ENCODE results near the gene EP400.
"Not testable (repeated sequence)": the region's sequence is repeated elsewhere in the genome, so short reads cannot be mapped to it uniquely, and the experiment has no call there.

EP400 gene

GRCh38 chr12:132070298-132070697 lies 120.6 kb downstream of the EP400 start:
- no peak for DNase-seq

DNA sequence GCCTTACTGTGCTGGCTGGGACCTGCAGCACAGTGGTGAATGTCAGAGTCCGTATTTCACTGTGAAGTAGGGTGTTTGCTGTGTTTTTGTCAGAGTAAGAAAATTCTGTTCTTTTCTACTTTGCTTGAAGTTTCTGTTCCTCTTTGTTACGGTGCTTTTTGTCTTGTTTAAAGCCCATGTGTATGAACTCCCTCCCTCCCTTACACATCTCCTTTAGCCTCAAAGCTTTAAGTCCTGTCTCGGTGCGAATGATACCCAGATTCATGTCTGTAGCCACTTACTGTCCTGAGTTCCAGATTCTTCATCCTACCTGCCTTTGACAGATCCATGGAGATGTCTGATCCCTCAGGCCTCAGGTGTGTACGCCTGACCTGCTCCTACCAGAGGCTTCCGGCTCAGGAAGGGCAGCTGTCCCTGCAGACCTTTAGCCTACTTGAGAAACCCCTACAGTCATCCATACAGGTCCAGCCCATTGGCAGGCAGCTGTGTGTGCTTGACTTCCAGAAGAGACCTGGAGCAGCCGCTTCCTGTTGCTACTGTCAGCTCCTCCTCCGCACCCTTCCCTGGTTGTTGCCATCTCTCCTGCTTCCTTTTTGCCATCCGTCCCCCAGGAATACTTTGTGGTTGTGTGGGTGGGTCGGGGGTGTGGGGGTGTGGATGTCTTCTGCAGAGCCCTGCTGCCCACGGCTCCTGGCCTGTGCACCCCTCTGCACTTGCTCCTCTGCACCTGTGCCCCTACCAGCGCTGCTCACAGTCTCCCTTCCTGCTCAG lies 121.5 kb downstream of the EP400 start:
- no peak for DNase-seq

GRCh38 chr12:132071830-132072384 lies 122.2 kb downstream of the EP400 start:
- no peak for DNase-seq

GRCh38 chr12:132074216-132074615 lies 124.5 kb downstream of the EP400 start:
- no peak for DNase-seq

DNA sequence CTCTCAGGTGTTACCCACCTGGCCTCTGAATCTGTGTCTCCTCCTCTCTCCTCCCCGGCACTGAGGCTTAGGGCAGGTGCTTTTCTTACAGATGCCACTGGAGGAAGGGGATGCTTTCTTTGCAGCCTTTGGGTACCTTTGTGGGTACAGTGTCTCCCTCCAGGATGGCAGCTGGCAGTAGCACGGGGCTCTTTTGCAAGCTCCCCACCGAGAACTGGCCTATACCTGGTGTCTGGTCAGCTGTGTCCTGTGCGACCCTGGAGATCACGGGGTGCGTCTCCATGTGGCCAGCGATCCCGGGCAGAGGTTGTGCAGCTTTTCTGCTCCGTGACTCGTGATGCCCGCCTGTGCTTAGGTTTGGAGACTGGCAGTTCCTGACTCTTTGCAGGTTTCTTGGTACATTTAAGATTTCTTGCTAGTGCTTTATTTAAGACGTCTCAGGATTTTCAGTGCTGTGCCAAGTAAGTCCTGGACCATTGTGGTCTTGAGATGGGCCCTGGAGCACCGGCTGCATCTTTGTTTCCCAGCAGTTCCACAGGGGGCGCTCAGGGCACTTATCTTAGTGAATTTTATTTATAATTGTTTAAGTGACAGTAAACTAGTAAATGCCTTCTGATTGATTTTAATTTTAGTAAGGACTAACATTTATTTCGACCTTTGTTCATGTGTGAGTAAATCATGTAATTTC lies 125.4 kb downstream of the EP400 start:
- DNase-seq = no peak

DNA sequence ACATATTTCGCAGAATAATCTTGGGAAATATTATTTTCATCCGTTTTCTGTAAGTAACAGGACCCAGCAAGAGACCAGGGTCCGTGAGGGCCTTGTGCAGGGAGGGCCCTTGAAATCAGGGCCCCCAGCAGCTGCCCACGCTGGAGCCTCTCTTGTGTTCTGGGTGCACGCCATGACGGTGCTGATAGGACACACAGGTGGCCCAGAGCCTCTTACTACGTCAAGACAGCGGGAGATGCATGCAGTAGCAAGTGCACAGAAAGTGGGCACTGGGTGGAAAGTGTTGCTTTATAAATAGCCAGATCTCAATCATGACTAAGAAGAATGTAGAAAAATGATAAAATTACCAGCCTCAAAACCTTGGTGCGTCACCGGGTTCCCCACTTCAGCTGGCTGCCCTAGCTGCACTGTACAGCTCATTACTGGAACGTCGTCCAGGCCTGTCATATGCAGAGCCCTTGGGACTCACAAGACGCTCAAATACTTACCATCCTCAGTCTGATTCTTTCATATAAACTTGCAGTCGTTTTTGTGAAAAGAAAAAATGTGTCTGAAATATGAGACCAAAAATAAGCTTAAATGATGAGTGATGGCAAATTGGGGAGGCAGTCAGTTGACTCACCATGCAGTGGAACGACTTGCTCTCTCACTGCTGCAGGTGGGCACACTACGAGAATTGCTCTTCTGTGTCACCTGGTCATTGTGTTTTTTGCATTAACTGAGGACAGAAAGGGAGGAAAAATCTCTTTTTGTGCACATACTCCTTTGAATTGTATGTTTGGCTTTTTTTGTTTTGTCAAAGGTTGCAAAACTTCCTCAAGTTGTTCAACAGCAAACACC lies 126.2 kb downstream of the EP400 start:
- no peak for DNase-seq

GRCh38 chr12:132076711-132077110 lies 127.0 kb downstream of the EP400 start:
- no peak for DNase-seq

GRCh38 chr12:132077322-132078100 lies 127.8 kb downstream of the EP400 start:
- no peak for DNase-seq

DNA sequence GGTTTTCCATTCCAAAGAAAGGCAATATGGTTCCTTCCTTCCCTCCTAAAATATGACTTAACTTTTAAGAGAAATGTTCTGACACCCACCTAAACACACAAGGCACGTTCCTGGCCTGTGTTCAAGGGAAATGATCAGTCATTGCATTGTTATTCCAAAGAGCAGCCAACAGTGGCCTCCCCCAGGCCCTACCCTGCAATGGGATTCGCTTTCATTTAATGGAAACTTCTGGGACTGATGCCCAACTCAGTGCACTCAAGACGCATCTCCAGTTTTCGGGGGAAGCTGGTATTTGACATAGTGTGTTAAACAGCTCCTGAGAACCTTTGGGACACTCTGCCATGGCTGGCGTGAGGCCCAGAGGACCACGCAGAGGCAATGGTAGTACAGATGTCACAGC lies 128.4 kb downstream of the EP400 start:
- no peak for DNase-seq

- DNase-seq = no peak
Observed at GRCh38 chr12:132079200-132079599, 129.5 kb downstream of the EP400 start.

- no peak for DNase-seq
Observed at GRCh38 chr12:132079695-132080094, 130.0 kb downstream of the EP400 start.

DNA sequence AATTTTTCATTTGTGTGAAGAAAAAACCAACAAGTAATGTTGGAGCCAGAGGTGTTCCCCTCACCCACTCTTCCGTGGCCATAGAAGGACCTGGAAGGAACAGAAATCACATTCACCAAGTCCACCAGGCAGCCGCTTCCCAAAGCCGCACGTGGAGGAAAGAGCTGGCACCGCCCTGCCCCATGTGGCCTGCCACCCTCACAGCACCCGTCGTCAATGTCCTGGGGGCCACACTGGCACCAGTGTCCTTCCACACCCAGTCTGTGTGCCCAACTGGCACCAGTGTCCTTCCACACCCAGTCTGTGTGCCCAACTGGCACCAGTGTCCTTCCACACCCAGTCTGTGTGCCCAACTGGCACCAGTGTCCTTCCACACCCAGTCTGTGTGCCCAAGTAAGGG lies 130.8 kb downstream of the EP400 start:
- DNase-seq = not testable (repeated sequence)

- DNase-seq = no peak
Observed at GRCh38 chr12:132081423-132081822, 131.7 kb downstream of the EP400 start.

- no peak for DNase-seq
Observed at GRCh38 chr12:132083614-132083940, 133.8 kb downstream of the EP400 start.

DNA sequence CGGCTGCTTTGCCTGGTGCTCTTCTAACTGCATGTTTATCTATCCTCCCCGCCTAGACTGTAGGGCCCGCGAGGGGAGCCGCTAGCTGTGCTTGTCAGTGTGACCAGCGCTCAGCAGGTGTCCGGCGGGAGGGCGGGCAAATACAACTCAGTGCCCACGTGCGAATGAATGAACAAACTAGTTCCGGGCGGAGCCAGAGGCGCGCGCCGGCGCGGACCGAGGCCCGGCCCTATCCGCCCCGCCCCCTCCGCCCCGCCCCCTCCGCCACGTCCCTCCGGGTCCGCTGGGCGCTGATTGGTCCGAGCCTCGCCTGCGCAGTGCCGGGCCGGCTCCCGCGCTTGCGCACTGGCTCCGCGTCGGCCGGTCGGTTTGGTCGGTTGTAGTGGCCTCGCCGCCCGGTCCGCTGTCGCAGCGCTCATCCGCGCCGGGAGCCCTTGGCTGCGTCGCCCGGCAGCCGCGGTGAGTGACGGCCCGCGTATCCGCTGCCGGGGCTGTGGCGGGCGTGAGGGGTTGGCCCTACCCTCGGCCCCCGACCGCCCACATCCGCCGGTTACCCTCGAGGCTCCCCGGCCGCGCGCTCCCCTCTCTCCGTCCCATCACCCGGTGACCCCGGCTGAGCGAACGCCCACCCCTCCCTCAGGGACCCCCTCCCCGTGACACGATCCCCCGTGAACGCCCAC lies 134.3 kb downstream of the EP400 start:
- DNase-seq = peak; percentile 88

GRCh38 chr12:132084621-132085290 lies 135.0 kb downstream of the EP400 start:
- DNase-seq = peak; percentile 17

DNA sequence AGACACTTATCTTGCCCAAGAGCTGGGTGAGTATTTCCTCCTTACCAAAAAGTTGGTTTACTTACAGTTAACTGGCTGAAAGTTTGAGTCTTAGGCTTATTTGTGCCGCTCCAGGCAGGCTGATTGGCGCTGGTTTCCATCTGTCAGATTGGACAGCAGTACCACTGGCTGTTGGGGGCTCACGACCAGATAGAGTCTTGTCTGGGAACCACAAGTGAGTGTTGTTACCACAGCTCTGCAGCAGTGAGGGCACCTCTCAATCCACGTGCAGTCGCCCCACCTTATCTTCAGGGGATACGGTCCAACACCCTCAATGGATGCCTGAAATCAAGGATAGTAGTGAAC lies 135.5 kb downstream of the EP400 start:
- DNase-seq = no peak

DNA sequence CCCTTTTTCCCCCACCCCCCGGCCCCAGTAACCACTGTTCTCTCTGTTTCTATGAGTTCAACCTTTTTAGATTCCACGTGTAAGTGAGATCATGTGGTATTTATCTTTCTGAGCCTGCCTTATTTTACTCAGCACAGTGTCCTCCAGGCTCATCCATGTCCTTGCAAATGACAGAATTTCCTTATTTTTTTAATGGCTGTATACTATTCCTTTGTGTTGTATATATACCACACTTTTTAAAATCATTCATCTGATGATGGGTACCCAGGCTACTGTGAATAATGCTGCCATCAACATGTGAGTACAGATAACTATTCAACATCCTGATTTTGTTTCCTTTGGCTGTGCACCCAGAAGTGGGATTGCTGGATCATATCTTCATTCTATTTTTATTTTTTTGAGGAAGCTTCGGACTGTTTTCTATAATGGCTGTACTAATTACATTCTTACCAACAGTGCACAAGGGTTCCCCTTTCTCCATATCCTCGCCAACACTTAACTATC lies 139.7 kb downstream of the EP400 start:
- DNase-seq = no peak

GRCh38 chr12:132094269-132094891 lies 144.6 kb downstream of the EP400 start:
- no peak for DNase-seq

- no peak for DNase-seq
Observed at GRCh38 chr12:132095520-132096409, 146.0 kb downstream of the EP400 start.
